Testis (tissue), 3 donors: ENCODE results near the gene CTNNA2. TPM values are rescaled to one million over a fixed set of nuclear protein-coding genes. Genes with fewer than 3 reads are reported as not detected.

Source experiments
- DNase-seq: peaks from one replicate; pipeline ENCODE4 v3.0.0-alpha.2; 2019
- H3K27ac ChIP-seq, 2 donors: fragments of 200-600 bp; sonication (generic); one replicate each; pipeline ENCODE4 v1.5.1; 2019
- H3K27me3 ChIP-seq: fragments of 200-600 bp; sonication (generic); one replicate; pipeline ENCODE4 v1.5.1; 2019
- H3K36me3 ChIP-seq: fragments of 200-600 bp; sonication (generic); one replicate; pipeline ENCODE4 v1.5.1; 2017; ENCODE audit warnings: low read depth; ENCODE audit errors: missing control alignments
- H3K4me1 ChIP-seq: fragments of 200-600 bp; sonication (generic); one replicate; pipeline ENCODE4 v1.5.1; 2019
- H3K4me3 ChIP-seq, 2 donors: fragments of 200-600 bp; sonication (generic); one replicate each; pipeline ENCODE4 v1.5.1; 2017 to 2019
- H3K9me3 ChIP-seq: fragments of 200-600 bp; sonication (generic); one replicate; pipeline ENCODE4 v1.5.1; 2017
- CTCF ChIP-seq, 3 experiments: fragments of 450-650 bp in 2 of 3; fragments of 200-600 bp in 1 of 3; sonication (generic) in 1 of 3; IDR thresholded peaks; one replicate each; pipeline ENCODE4 v1.5.1; 2016 to 2019; ENCODE audit warnings: antibody characterized with exemption in 3 of 3, mild to moderate bottlenecking in 2 of 3, moderate library complexity in 1 of 3
- POLR2A ChIP-seq: fragments of 450-650 bp; IDR thresholded peaks from one replicate; pipeline ENCODE4 v1.6.1; 2017; ENCODE audit warnings: antibody characterized with exemption, mild to moderate bottlenecking, moderate library complexity
- WGBS, 2 donors: methylation state at CpG; one replicate each; pipeline ENCODE4 v1.1.5; 2018; 5-methylcytosine and 5-hydroxymethylcytosine counted together
- intact Hi-C: fragments of 100-400 bp; cut with DNase I; formaldehyde crosslinking; loops from one replicate; pipeline ENCODE4 v1.15.1; 2023; ENCODE audit warnings: low total_unique reads
- polyA plus RNA-seq: library from polyadenylated mRNA; stranded (reverse); fragments of 350-450 nt; fragmentation: Illumina TruSeq; extraction: RNeasy Lipid Tissue Mini Kit (QIAGEN cat#74804); gene quantifications from one replicate; pipeline ENCODE4 v1.2.3, GENCODE V29; 2014; ENCODE audit warnings: low read depth, low replicate concordance; ENCODE audit not compliant: insufficient read depth
- total RNA-seq, 2 donors: library from RNA; depleted of rRNA; stranded (reverse); fragments of >200 nt; gene quantifications; one replicate each; pipeline ENCODE4 v1.2.3, GENCODE V29; 2016

The CTNNA2 gene
- total and polyA plus RNA-seq, 3 donors from 2014 or later = 36.8 to 44.5 (median 43.4) TPM

- Histone ChIP-seq H3K27me3 (no peaks in the 10 kb centered on the region), H3K4me1 (no peaks in the 10 kb centered on the region), H3K4me3 (no peak overlapping the region), H3K9me3 (no peaks in the 10 kb centered on the region), H3K27ac (no peak overlapping the region), H3K36me3 (no peaks in the 10 kb centered on the region)
- DNase-seq = no peak
- 86 to 87% methylated on average over 3 of the region's 3 CpGs for WGBS, 2 donors
- intact Hi-C loops = no loop called here
- TF ChIP-seq CTCF (IDR thresholded peaks at IDR 0.05) (no peak), POLR2A (no peak)
These were observed 117.2 kb downstream of the CTNNA2 start for GRCh38 chr2:79630060-79630459.

GRCh38 chr2:79630972-79631557 is 118.2 kb downstream of the CTNNA2 start:
- no peaks in the 10 kb centered on the region for H3K27me3 ChIP-seq
- H3K36me3 ChIP-seq = no peaks in the 10 kb centered on the region
- WGBS, 2 donors = 83 to 90% methylated on average over 7 of the region's 7 CpGs
- DNase-seq = no peak
- H3K9me3 ChIP-seq = no peaks in the 10 kb centered on the region
- intact Hi-C loops = no loop called here
- H3K4me1 ChIP-seq = no peaks in the 10 kb centered on the region
- H3K4me3 ChIP-seq = no peak overlapping the region
- TF ChIP-seq POLR2A = no peak
- no peak for TF ChIP-seq CTCF (IDR thresholded peaks at IDR 0.05)
- H3K27ac ChIP-seq = no peak overlapping the region

- TF ChIP-seq CTCF (IDR thresholded peaks at IDR 0.05) (no peak), POLR2A (no peak)
- no peak for DNase-seq
- H3K9me3 ChIP-seq = no peaks in the 10 kb centered on the region
- 55 to 57% methylated on average over 3 of the region's 3 CpGs for WGBS, 2 donors
- H3K27ac ChIP-seq = no peak overlapping the region
- H3K4me3 ChIP-seq = no peak overlapping the region
- no peaks in the 10 kb centered on the region for H3K36me3 ChIP-seq
- H3K4me1 ChIP-seq = no peaks in the 10 kb centered on the region
- no peaks in the 10 kb centered on the region for H3K27me3 ChIP-seq
- intact Hi-C loops = no loop called here
These were observed 125.6 kb downstream of the CTNNA2 start for GRCh38 chr2:79638410-79638809.

GRCh38 chr2:79638954-79639353 is 126.1 kb downstream of the CTNNA2 start:
- intact Hi-C loops = no loop called here
- no peak for DNase-seq
- H3K27ac ChIP-seq = no peak overlapping the region
- H3K9me3 ChIP-seq = no peaks in the 10 kb centered on the region
- H3K36me3 ChIP-seq = no peaks in the 10 kb centered on the region
- H3K4me3 ChIP-seq = no peak overlapping the region
- no peaks in the 10 kb centered on the region for H3K27me3 ChIP-seq
- H3K4me1 ChIP-seq = no peaks in the 10 kb centered on the region
- TF ChIP-seq CTCF (IDR thresholded peaks at IDR 0.05) = no peak
- no peak for TF ChIP-seq POLR2A
- WGBS, 2 donors = 57 to 66% methylated on average over 2 of the region's 2 CpGs

- no peaks in the 10 kb centered on the region for H3K4me1 ChIP-seq
- no peak overlapping the region for H3K27ac ChIP-seq
- H3K36me3 ChIP-seq = no peaks in the 10 kb centered on the region
- no peak for DNase-seq
- no peaks in the 10 kb centered on the region for H3K27me3 ChIP-seq
- intact Hi-C loops = no loop called here
- H3K9me3 ChIP-seq = no peaks in the 10 kb centered on the region
- TF ChIP-seq CTCF (IDR thresholded peaks at IDR 0.05) (no peak), POLR2A (no peak)
- 53 to 65% methylated on average over 2 of the region's 2 CpGs for whole genome bisulfite sequencing, 2 donors
- H3K4me3 ChIP-seq = no peak overlapping the region
These were observed 127.2 kb downstream of the CTNNA2 start for GRCh38 chr2:79640001-79640400.
